Endothelial cell of umbilical vein (primary cell): ENCODE data around the gene AMFR. TPM values are rescaled to one million over a fixed set of nuclear protein-coding genes. Genes with fewer than 3 reads are reported as not detected.

Source experiments
- BruUV-seq: library from RNA; stranded (reverse); fragments of 400-500 nt; replicated peaks from 2 replicates; lab custom pipeline; 2021; lab: Mats Ljungman, UMichigan
- CTCF ChIA-PET: fragments of 300-600, 350-600 bp; sonication (Branson Sonifier 250); formaldehyde crosslinking; loops from one replicate; lab custom pipeline; 2021; ENCODE audit warnings: antibody characterized with exemption, inconsistent platforms; lab: Charles Lee
- POLR2A ChIA-PET: fragments of 300-600, 350-600 bp; sonication (Branson Sonifier 250); formaldehyde crosslinking; loops from one replicate; lab custom pipeline; 2021; ENCODE audit warnings: antibody characterized with exemption, inconsistent platforms; lab: Charles Lee
- DNase-seq: peaks from one replicate; pipeline ENCODE4 v3.0.0-alpha.2; 2011; ENCODE audit warnings: low read depth, low spot score
- FAIRE-seq: peaks from 2 replicates; lab custom pipeline; 2011; peaks lifted over from hg19 to GRCh38; lab: Jason Lieb, UNC
- H2AFZ ChIP-seq: 2 replicates; pipeline ENCODE4 v1.6.0; 2012; ENCODE audit warnings: low read depth, low read length, control low read depth, inconsistent platforms
- H3K27ac ChIP-seq: 2 replicates; pipeline ENCODE4 v1.5.1; 2011; ENCODE audit warnings: low read depth, mild to moderate bottlenecking, control low read depth, low read length, moderate library complexity; ENCODE audit not compliant: insufficient read depth
- H3K27me3 ChIP-seq, 2 experiments: 2 replicates each; pipeline versions ENCODE4 v1.6.0 to v1.6.1; 2011; ENCODE audit warnings: low read length in 2 of 2, mixed read lengths in 1 of 2; ENCODE audit not compliant: control insufficient read depth in 2 of 2, insufficient read depth in 2 of 2
- H3K36me3 ChIP-seq, 2 experiments: 2 replicates in 1 of 2; 3 replicates in 1 of 2; pipeline ENCODE4 v1.5.1; 2011; ENCODE audit warnings: low read length in 2 of 2, mild to moderate bottlenecking in 1 of 2, moderate library complexity in 1 of 2; ENCODE audit not compliant: control insufficient read depth in 2 of 2, insufficient read depth in 2 of 2; ENCODE audit errors: extremely low read depth in 1 of 2
- H3K4me1 ChIP-seq: 3 replicates; pipeline ENCODE4 v1.5.1; 2011; ENCODE audit warnings: mild to moderate bottlenecking, low read length; ENCODE audit not compliant: control insufficient read depth, insufficient read depth; ENCODE audit errors: extremely low read depth
- H3K4me2 ChIP-seq: 2 replicates; pipeline ENCODE4 v1.6.1; 2011; ENCODE audit warnings: low read length, control low read depth, mixed read lengths; ENCODE audit not compliant: insufficient read depth
- H3K4me3 ChIP-seq, 3 experiments: fragments of 200-600 bp in 1 of 3; sonication (generic), shearing (Covaris generic) in 1 of 3; replicated peaks in 1 of 3; 2 replicates each; pipeline ENCODE4 v1.5.1; 2011 to 2016; ENCODE audit warnings: control low read depth in 3 of 3, low read length in 3 of 3, mild to moderate bottlenecking in 2 of 3, inconsistent platforms in 1 of 3, low read depth in 1 of 3, moderate library complexity in 1 of 3; ENCODE audit not compliant: insufficient read depth in 1 of 3
- H3K79me2 ChIP-seq: 2 replicates; pipeline ENCODE4 v1.6.0; 2012; ENCODE audit warnings: low read length, inconsistent platforms; ENCODE audit not compliant: control insufficient read depth, insufficient read depth
- H3K9ac ChIP-seq: replicated peaks from 2 replicates; pipeline ENCODE3; 2011; ENCODE audit warnings: low read length, control low read depth; ENCODE audit not compliant: insufficient read depth; ENCODE audit errors: extremely low read depth
- H3K9me1 ChIP-seq: replicated peaks from 3 replicates; pipeline ENCODE4 v1.6.0; 2011; ENCODE audit warnings: mild to moderate bottlenecking, low read length; ENCODE audit not compliant: control insufficient read depth, insufficient read depth; ENCODE audit errors: extremely low read depth
- H3K9me3 ChIP-seq: replicated peaks from 2 replicates; pipeline ENCODE4 v1.5.1; 2012; ENCODE audit warnings: low read length, inconsistent platforms; ENCODE audit not compliant: control insufficient read depth, insufficient read depth
- H4K20me1 ChIP-seq: replicated peaks from 2 replicates; pipeline ENCODE3; 2011; ENCODE audit warnings: mild to moderate bottlenecking, low read length; ENCODE audit not compliant: control insufficient read depth, insufficient read depth; ENCODE audit errors: extremely low read depth
- EZH2 ChIP-seq: IDR thresholded peaks from 2 replicates; pipeline ENCODE4 v1.6.1; 2012; ENCODE audit warnings: borderline replicate concordance, low read depth, mild to moderate bottlenecking, moderate library complexity, low read length, inconsistent platforms; ENCODE audit not compliant: severe bottlenecking
- FOS ChIP-seq: IDR thresholded peaks from 2 replicates; pipeline ENCODE4 v1.6.1; 2011; ENCODE audit warnings: mild to moderate bottlenecking, low read length, moderate library complexity, borderline replicate concordance; ENCODE audit not compliant: insufficient read depth
- GATA2 ChIP-seq: IDR thresholded peaks from 2 replicates; pipeline ENCODE4 v1.7.0; 2011; ENCODE audit warnings: low read depth, mild to moderate bottlenecking, moderate library complexity, mixed read lengths, low read length; ENCODE audit not compliant: insufficient read length, insufficient read depth
- POLR2A ChIP-seq: IDR thresholded peaks from 2 replicates; pipeline ENCODE4 v1.6.1; 2012; ENCODE audit warnings: low read depth, mild to moderate bottlenecking, control low read depth, low read length
- dilution Hi-C: fragments of 300-500 bp; cut with MboI; formaldehyde crosslinking; loops from one replicate; pipeline ENCODE4 v1.15.0; 2019; ENCODE audit warnings: low sequenced_read_pairs; ENCODE audit not compliant: extremely low pct_ligation_motif_present
- intact Hi-C: fragments of 100-400 bp; cut with micrococcal nuclease; formaldehyde crosslinking; loops from one replicate; pipeline ENCODE4 v1.10.0; 2022
- polyA plus RNA-seq, 4 experiments: library from polyadenylated mRNA; depleted of rRNA in 3 of 4; stranded (reverse) in 3 of 4; unstranded in 1 of 4; fragments of >200 nt; gene quantifications; 2 replicates each; pipeline versions ENCODE4 v1.2.1 to v1.2.3, GENCODE V29; 2011 to 2012; ENCODE audit warnings: missing spikeins in 1 of 4
- total RNA-seq: library from RNA; stranded (reverse); gene quantifications from 2 replicates; pipeline ENCODE4 v1.2.3, GENCODE V29; 2021
- TF ChIP-seq, protein P1 (sequence below), 2 donors: IDR thresholded peaks; 1 replicate in 1 of 2; 2 replicates in 1 of 2; pipeline ENCODE4 v1.5.1; 2011; ENCODE audit warnings: low read length in 2 of 2, mild to moderate bottlenecking in 2 of 2, moderate library complexity in 2 of 2, control low read depth in 1 of 2, inconsistent platforms in 1 of 2, low read depth in 1 of 2; ENCODE audit not compliant: insufficient read depth in 1 of 2; ENCODE audit errors: extremely low read depth in 1 of 2

Gene AMFR
- total and polyA plus RNA-seq, 2 donors (not counting 3 experiments of a cell fraction or from before 2014, with no cell fraction given) = 66.5 to 71.7 TPM

DNA sequence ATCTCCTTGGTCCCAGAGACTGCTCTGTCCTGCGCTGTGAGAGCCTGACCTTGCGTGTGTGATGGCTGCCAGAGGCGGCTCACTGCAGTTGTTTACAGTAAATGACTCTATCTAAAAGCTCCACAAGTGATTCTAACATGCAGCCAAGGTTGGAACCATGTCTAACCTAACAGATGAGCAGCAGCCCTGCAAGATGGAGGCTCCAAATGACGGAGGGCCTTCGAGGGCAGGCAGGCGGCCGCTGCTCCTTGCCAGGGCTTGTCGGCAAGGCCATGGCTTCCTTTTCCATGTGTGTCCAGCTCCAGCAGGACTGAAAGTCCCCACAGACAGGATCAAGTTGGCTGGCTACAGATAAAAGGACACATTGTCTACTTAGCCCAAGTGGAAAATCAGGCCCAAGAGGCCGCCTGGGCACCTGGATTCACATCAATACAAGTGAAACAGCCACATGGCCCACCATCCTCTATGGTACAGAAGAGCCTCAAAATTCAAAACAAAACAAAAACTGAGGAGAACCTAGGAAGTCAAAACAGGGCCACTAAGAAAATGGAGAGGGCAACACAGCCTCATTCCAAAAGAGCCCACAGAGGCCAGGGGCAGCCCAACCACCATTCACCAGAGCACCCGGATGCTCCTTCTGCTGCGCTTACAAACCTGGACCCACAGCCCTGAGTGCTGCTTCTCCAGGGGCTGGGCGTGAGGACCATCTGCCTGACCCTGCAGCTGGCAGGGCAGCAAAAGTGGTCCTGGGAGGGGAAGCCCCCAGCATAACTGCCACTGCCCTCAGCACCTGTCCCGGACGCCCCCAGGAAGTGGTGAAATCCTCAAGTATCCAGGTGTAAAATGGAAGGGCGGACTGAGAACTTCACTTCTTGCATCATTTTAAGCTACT lies 65.0 kb downstream of the AMFR start:
- no peaks in the 10 kb centered on the region for H3K79me2 ChIP-seq

DNA sequence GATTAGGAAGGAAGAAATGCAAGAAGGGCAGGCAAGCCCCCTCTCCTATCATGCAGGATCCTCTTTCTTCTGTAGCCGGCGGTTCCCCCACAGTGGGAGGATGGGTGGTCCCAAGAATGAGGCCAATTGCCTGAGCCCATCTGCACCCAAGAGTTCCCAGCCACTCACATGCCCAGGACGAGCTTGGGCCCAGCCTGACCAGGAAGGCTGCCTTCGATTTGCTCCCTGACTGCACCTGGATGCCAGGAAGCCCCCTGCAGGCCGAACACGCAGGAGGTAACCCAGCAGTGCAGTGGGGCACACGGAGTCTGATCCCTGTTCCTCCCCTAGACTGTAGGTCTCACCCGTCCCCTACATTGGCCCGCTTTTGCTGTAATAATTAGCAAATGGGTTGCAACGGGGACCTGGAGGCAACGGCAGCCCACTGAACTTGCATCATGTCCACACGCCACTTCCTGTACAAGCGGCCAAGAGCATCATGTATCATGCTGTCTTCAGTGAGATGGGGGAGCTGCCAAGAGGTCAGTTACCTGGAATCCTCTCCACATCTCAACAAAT lies 67.5 kb downstream of the AMFR start:
- ChIA-PET CTCF (interaction anchor here (2.1 to 2.5 kb wide), 2 partner anchors 25 to 39 kb away, joined by 21 to 25 read pairs; no protein-coding TSS in a partner anchor), POLR2A (no interaction called here)
- no peak overlapping the region for H3K9ac ChIP-seq
- no peak overlapping the region for H3K4me2 ChIP-seq
- no peaks in the 10 kb centered on the region for H3K79me2 ChIP-seq
- H2AFZ ChIP-seq = peak overlapping the region; percentile 16
- dilution Hi-C loops = no loop called here
- no peak overlapping the region for H3K4me3 ChIP-seq
- DNase-seq (no peak), FAIRE-seq (no peak)
- H4K20me1 ChIP-seq = no peaks in the 10 kb centered on the region
- no peaks in the 10 kb centered on the region for H3K9me1 ChIP-seq
- H3K27ac ChIP-seq = peak overlapping the region; percentile 87
- no peaks in the 10 kb centered on the region for H3K9me3 ChIP-seq
- intact Hi-C loops = loop anchor here (1.0 to 2.0 kb wide), 2 partner anchors 39 to 93 kb away; partner anchors contain the start of genes NUDT21 and OGFOD1
- no peak for TF ChIP-seq POLR2A
- TF ChIP-seq GATA2 = no peak
- TF ChIP-seq FOS = no peak
- no peak for TF ChIP-seq EZH2
- TF ChIP-seq, protein P1, sequence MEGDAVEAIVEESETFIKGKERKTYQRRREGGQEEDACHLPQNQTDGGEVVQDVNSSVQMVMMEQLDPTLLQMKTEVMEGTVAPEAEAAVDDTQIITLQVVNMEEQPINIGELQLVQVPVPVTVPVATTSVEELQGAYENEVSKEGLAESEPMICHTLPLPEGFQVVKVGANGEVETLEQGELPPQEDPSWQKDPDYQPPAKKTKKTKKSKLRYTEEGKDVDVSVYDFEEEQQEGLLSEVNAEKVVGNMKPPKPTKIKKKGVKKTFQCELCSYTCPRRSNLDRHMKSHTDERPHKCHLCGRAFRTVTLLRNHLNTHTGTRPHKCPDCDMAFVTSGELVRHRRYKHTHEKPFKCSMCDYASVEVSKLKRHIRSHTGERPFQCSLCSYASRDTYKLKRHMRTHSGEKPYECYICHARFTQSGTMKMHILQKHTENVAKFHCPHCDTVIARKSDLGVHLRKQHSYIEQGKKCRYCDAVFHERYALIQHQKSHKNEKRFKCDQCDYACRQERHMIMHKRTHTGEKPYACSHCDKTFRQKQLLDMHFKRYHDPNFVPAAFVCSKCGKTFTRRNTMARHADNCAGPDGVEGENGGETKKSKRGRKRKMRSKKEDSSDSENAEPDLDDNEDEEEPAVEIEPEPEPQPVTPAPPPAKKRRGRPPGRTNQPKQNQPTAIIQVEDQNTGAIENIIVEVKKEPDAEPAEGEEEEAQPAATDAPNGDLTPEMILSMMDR (IDR thresholded peaks at IDR 0.05; ENCODE audit: extremely low read depth in 1 of 2, insufficient read depth in 1 of 2, low read depth in 1 of 2, low read length in 2 of 2) = peak in 1 of 2 donors; percentile 1
- H3K36me3 ChIP-seq = peaks cover 0 to 2% of the 10 kb centered on the region in 2 experiments
- BruUV-seq = no TSS peak
- H3K27me3 ChIP-seq = no peaks in the 10 kb centered on the region
- peaks cover 14% of the 10 kb centered on the region for H3K4me1 ChIP-seq

More for the DNA sequence above, 65.0 kb downstream of the AMFR start:
- ChIA-PET CTCF (interaction anchor here (1.4 to 3.2 kb wide), 2 partner anchors 10 to 42 kb away, joined by 3 to 9 read pairs; no protein-coding TSS in a partner anchor), POLR2A (no interaction called here)
- intact Hi-C loops = no loop called here
- Histone ChIP-seq H3K9me1 (no peaks in the 10 kb centered on the region), H3K4me3 (no peak overlapping the region), H3K4me1 (peaks cover 14% of the 10 kb centered on the region), H4K20me1 (no peaks in the 10 kb centered on the region), H3K27ac (no peak overlapping the region), H3K9me3 (no peaks in the 10 kb centered on the region), H2AFZ (no peak overlapping the region), H3K9ac (no peak overlapping the region), H3K4me2 (no peak overlapping the region), H3K27me3 (no peaks in the 10 kb centered on the region), H3K36me3 (peaks cover 0 to 20% of the 10 kb centered on the region in 2 experiments)
- TF ChIP-seq FOS = no peak
- no peak for DNase-seq
- dilution Hi-C loops = no loop called here
- no TSS peak for BruUV-seq
- no peak for FAIRE-seq
